CD4-positive, alpha-beta T cell treated with Interleukin-2 at 100 ng/mL for 4 hours (primary cell): Measurements from ENCODE around the gene ZBTB46.
A peak's percentile ranks its signal among the peaks of the same experiment; 100 is the strongest.
"Not testable (repeated sequence)": the region's sequence is repeated elsewhere in the genome, so short reads cannot be mapped to it uniquely, and the experiment has no call there.

Experiments
- DNase-seq: peaks from one replicate; pipeline ENCODE4 v3.0.0-alpha.2; 2020; ENCODE audit warnings: low spot score

Gene ZBTB46

DNA sequence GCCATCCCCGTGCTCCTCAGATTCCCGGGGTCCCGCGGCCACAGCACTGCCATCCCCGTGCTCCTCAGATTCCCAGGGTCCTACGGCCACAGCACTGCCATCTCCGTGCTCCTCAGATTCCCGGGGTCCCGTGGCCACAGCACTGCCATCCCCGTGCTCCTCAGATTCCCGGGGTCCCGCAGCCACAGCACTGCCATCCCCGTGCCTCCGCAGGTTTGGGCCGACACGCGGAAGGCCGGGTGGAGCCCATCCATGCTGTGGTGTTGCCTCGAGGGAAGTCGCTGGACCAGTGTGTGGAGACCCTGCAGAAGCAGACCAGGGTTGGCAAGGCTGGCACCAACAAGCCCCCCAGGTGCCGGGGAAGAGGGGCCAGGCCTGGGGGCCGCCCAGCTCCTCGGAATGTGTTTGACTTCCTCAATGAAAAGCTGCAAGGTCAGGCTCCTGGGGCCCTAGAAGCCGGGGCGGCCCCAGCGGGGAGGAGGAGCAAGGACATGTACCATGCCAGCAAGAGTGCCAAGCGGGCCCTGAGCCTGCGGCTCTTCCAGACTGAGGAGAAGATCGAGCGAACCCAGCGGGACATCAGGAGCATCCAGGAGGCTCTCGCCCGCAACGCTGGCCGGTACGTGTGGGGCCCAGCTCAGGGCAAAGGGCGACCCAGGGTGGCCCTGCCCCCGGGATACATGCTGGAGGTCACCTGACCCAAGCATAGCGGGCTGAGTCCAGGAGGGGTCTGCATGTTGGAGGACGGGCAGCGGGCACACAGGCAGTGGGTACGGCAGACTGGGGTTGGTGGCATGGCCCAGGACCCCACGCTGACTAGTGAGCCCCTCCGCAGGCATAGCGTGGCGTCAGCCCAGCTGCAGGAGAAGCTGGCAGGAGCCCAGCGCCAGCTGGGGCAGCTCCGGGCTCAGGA, 95.9 kb downstream of the ZBTB46 start:
- no peak for DNase-seq

DNA sequence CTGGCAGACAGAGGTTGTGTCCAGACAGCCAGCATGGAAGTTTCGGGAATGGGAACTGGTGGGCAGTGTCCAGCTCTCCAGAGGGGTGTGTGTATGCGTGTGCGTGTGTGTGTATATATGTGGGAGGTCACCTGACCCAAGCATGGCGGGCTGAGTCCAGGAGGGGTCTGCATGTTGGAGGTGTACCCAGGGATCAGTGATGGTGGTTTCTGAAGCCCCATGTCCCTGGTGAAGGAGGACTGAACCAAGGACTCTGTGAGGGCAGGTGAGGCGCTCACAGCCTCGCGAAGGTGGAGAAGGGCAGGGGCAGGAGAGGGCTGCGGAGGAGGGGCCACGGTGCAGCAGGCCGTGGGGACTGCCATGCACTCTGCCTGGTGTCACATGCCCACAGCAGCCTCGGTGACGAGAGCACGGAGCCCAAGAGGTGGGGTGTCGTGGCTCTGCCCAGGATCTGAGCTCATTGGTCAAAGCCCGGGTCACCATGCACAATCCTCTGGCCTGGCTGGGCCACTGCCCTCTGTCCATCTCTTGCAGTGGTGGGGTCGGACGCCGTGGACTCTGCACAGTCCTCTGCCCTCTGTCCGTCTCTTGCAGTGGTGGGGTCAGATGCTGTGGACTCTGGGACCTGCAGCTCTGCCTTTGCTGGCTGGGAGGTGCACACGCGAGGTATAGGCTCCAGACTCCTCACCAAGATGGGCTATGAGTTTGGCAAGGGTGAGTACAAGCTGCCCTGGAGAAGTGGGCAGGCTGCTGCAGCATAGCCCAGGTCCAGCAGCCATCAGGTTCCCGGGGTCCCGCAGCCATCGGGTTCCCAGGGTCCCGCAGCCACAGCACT, 96.7 kb downstream of the ZBTB46 start:
- no peak for DNase-seq

DNA sequence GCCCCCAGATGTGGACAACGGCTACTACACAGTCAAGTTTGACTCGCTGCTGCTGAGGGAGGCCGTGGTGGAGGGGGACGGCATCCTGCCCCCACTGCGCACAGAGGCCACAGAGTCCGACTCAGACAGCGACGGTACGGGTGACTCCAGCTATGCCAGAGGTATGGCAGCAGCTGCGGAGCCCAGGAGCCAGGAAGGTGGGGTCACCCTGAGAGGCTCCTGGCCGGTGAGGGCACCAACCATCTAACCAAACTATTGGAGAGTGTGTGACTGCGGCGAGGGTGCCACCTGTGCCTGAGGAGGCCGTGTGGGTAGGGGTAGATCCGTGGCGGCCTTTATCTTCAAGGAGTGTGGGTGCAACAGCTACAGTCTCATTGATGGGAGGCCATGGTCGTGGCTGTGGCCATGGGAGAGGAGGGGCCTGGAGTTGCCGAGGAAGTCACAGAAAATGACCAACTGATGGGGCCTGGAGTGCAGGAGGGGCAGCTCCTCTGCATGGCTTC, 97.4 kb downstream of the ZBTB46 start:
- no peak for DNase-seq

DNA sequence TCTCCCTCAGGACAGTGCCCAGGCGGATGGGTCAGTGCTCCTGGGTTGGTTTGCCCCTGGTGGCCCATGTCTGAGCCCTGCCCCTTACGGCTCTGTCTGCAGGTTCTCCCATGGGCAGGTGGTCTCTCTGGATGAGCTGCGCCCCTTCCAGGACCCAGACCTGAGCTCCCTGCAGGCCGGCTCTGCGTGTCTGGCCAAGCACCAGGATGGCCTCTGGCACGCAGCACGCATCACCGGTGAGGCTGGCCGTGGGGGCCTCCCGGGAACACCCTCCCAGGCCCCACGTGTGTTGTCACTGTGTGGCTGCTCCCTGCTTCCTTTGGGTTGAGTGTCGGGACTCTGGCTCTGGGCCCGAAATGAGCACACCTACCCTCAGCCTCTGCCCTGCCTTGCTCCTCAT, 97.9 kb downstream of the ZBTB46 start:
- DNase-seq: no peak

DNA sequence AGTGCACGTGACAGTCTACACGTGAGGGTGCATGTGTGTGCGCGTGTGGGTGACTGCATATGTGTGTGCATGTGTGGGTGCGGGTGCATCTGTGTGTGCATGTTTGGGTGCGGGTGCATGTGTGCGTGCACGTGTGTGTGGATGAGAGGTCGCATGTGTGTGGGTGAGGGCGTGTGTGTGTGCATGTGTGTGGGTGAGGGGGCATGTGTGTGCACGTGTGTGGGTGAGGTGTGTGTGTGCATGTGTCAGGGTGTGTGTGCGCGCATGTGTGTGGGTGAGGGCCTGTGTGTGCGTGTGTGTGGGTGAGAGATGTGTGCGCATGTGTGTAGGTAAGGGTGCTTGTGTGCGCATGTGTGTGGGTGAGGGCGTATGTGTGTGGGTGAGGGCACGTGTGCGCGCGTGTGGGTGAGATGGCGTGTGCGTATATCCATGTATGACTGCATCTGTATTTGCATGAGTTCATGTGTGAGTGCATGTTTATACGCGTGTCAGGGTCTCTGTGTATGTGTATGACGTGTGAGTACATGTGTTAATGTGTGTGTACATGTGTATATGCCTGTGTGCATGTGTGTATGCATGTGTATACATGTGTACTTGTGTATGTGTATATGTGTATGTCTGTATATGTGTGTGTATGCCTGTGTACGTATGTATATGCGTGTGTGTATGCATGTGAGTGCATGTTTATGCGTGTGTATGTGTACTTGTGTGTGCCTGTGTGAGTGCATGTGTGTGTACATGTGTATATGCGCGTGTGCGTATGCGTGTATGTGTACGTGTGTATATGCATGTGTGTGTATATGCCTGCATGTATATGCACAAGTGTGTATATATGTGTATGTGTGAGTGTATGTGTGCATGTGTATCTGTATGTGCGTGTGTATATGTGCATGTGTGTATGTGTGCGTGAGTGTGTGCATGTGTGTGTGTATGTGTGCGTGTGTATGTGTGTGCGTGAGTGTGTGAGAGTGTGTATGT, 98.7 kb downstream of the ZBTB46 start:
- DNase-seq: no peak

DNA sequence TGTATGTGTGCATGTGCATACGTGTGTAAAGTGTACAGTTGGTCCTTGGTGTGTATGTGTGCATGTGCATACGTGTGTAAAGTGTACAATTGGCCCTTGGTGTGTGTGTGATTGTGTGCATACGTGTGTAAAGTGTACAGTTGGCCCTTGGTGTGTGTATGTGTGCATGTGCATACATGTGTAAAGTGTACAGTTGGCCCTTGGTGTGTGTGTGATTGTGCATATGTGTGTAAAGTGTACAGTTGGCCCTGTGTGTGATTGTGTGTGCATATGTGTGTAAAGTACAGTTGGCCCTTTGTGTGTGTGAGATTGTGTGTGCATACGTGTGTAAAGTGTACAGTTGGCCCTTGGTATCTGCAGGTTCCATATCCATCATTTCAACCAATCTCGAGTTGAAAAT, 99.7 kb downstream of the ZBTB46 start:
- no peak for DNase-seq

DNA sequence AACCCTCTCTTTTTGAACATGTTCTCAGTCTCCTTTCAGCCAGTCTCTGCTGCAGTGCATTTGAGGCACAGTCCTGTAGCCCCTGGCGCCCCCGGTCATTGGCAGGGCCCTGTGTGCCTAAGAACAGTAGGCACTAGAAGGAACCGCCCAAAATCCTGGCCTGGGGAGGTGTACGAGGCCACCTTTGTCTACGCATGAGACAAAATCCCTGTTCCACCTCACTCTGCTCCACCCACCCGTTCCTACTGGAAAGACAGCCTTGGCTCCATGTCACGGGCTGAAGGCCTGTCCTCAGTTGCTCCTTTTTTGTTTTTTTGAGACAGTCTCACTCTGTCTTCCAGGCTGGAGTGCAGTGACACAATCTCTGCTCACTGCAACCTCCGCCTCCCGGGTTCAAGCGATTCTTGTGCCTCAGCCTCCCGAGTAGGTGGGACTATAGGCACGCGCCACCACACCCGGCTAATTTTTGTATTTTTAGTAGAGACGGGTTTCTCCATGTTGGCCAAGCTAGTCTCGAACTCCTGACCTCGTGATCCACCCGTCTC, 100.8 kb downstream of the ZBTB46 start:
- not testable (repeated sequence) for DNase-seq

DNA sequence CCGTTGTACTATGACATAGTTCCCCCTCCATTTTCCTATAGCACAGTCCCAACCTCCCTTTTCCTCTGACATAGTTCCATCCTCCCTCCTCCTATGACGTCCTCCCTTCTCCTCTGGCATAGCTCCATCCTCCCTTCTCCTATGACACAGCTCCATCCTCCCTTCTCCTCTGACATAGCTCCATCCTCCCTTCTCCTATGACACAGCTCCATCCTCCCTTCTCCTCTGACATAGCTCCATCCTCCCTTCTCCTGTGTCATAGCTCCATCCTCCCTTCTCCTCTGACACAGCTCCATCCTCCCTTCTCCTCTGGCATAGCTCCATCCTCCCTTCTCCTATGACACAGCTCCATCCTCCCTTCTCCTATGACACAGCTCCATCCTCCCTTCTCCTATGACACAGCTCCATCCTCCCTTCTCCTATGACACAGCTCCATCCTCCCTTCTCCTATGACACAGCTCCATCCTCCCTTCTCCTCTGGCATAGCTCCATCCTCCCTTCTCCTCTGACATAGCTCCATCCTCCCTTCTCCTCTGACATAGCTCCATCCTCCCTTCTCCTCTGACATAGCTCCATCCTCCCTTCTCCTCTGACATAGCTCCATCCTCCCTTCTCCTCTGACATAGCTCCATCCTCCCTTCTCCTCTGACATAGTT, 108.0 kb downstream of the ZBTB46 start:
- not testable (repeated sequence) for DNase-seq

DNA sequence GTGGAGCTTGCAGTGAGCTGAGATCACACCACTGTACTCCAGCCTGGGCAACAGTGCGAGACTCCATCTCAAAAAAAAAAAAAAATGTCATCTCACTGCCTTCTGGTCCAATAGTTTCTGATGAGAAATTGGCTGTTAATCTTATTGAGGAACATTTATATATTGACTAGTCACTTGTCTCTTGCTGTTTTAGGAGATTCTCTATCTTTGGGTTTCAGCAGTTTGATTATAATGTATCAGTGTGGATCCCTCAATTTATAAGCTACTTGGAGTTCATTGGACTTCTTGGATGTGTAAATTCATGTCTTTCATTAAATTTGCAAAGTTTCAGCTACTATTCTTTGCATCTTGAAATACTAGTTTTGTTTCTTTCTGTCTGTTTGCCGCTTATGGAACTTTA, 112.1 kb downstream of the ZBTB46 start:
- DNase-seq: no peak

DNA sequence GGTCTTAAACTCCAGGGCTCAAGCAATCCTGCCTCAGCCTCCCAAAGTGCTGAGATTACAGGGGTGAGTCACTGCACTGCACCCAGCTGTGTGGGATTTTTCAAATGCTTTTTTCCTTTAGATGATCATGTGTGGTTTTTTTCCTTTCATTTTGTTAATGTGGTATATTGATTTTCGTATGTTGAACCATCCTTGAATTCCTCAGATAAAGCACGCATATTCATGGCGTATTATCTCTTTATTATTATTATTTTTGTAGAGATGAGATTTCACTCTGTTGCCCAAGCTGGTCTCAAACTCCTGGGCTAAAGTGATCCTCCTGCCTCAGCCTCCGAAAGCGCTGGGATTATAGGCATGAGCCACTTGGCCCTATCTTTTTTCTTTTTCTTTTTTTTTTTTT, 116.2 kb downstream of the ZBTB46 start:
- no peak for DNase-seq

DNA sequence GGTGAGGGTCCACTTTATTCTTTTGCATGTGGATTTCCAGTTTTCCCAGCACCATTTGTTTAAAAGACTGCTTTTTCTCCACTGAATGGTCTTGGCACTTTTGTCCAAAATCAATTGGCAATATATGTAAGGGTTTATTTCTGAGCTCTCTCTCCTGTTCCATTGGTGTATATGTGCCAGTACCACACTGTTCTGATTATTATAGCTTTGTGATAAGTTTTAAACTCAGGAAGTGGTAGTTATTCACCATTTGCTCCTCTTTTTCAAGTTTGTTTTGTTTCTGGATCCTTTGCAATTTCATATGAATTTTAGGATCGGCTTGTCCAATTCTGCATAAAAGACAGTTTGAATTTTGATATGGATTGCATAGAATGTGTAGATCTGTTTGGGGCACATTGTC, 118.9 kb downstream of the ZBTB46 start:
- DNase-seq: no peak

DNA sequence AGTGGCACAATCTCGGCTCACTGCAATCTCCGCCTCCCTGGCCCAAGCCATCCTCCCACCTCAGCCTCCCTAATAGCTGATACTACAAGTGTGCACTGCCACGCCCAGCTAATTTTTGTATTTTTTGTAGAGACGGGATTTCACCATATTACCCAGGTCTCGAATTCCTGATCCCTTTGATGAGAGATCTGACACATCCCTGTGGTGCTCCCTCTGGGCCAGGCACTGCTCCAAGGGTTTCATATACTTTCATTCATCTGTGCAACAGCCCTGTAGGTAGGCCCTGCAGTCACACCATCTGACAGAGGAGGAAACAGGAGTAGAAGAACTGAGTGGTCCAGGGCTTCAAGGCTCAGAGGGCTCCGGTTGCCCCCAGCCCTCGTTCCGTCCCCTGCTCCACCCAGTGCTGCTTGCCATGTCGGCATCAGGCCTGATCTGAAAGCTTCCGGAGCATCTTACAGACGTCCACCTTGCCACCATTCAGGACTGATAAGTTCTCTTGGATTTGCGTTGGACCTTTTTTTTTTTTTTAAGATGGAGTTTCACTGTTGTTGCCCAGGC, 119.9 kb downstream of the ZBTB46 start:
- no peak for DNase-seq

DNA sequence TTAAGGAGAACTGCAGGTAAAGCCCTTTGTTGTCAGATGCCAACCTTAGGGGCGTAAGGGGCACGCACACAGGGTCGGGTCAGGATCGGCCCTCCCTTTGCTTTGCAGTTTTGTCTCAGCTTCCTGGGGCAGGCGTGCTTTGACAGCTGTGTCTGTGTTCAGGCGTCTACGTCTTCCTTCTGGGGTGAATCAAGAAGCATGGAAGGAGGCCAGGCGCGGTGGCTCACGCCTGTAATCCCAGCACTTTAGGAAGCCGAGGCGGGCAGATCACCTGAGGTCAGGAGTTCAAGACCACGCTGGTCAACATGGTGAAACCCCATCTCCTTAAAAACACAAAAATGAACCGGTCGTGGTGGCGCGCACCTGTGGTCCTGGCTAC, 121.9 kb downstream of the ZBTB46 start:
- DNase-seq: no peak

DNA sequence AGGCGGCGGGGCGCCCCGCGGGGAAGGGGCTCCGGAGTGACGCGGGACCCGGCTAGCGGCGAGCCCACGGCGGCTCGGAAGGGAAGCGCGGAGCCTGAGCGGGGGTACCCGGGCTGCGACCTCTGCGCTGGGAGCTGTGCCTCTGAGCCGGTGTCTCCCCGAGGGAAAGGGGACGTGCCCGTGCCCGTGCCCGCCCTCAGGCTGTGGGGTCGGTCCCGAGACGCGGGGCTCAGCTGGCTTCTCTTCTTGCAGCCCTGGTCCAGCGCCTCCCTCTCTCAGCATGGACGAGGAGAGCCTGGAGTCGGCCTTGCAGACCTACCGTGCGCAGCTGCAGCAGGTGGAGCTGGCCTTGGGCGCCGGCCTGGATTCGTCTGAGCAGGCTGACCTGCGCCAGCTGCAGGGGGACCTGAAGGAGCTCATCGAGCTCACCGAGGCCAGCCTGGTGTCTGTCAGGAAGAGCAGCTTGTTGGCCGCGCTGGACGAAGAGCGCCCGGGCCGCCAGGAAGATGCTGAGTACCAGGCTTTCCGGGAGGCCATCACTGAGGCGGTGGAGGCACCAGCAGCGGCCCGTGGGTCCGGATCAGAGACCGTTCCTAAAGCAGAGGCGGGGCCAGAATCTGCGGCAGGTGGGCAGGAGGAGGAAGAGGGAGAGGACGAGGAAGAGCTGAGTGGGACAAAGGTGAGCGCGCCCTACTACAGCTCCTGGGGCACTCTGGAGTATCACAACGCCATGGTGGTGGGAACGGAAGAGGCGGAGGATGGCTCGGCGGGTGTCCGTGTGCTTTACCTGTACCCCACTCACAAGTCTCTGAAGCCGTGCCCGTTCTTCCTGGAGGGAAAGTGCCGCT, 122.5 kb downstream of the ZBTB46 start:
- no peak for DNase-seq

DNA sequence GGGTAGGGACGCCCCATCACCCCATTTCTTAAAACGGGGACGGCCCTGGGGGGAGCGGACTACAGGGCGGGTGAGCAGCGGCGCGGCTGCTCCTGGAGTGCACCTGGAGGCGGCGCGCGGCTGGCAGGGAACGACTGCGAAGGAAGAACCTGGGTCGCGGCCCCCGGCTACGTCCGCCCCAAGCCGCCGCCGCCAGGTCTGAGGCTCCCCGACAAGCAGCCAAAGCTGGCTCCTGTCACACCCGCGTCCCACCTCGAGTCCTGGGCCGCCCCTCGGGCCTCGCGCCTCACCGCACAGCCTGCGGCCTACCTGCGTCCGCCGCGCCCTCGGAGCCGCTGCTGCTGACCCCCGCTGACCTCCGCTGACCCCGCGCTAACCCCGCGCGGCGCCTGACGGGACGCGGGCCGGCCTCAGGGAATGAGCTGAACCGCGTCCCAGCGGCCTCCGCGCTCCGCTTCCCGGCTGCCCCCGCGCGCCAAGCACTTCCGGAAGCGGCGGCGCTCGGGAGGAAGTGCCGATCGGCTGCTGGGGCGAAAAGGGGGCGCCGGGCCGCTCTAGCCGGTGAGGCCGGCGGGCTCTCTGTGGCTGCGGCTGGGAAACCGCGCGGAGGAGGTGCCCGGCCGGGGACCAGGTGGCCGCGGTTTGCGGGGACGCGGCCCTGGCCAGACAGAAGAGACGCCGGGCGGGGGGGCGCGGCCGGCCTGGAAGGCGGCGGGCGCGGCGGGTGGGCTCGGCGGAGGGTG, 123.3 kb downstream of the ZBTB46 start, which contains the start of the genes ARFRP1 and ZGPAT:
Gene ARFRP1, minus strand, starts transcription at position 419 of the 743 bp plus-strand sequence. CDS start 885 bp downstream, outside the sequence.
Gene ZGPAT, plus strand, starts transcription at position 482 of the 743 bp plus-strand sequence. CDS start 542 bp downstream, outside the sequence.
- DNase-seq: peak; percentile 89

DNA sequence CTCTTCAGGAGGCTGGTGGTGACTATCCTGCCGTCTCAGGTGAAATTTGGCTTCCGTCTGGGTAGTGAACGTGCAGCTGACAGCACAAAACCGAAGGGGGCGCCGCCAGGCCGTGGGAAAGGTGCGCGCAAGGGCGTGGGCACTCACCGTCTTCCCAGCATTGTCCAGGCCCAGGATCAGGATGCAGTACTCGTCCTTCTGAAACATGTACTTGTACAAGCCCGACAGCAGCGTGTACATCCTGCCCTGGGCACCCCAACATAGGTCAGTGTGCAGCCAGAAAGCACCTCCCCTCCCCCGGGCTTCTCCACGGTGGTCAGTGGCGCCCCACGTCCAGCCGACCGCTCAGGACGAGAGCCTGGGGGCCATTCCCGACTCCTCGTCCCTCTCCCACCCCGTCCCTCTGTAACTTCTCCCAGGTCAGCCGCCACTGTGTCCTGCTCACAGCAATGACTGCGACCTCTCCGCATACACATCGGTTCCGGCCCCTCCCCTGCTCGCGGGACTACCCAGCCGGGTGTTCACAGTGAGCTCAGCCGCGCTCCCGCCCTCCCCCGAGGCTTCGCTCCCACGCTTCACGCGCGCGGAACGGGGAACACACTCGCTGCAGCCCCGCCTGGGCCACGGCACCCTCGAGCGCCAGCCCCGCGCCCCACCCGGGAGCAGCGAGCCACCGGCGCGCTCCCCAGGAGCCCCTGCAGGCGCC, 124.1 kb downstream of the ZBTB46 start:
- DNase-seq: peak; percentile 68

DNA sequence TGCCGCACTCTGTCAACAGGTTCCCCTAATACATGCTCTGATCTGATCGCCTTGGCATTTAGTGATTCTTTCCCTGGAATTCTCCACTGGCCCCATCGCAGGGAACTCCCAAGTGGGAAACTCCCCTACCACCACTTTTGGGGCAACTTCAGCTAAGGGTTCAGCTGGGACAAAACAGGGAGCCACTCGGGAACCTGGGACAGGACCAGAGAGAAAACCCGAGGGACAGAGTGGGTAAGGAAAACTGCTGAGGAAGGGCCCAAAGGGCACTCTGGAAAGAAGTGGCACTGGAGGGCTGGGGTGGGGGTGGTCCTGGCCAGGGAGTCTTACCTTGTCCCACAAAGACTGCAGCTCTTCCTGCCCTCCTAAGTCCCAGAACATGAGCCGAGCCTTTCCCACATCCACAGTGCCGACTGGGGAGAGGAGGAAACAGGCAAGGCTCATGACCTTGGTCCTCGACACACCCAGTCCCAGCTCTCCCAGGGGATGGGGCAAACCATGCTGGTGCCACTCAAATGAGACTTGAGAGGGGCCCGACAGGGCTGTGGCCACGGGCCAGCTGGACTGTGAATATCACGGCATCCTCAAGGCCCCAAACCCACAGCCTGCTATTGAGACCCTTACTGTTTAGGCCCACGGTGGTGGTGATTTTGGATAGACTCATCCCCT, 124.9 kb downstream of the ZBTB46 start:
- DNase-seq: no peak
